ENCODE results near the gene ARL13B.

DNA sequence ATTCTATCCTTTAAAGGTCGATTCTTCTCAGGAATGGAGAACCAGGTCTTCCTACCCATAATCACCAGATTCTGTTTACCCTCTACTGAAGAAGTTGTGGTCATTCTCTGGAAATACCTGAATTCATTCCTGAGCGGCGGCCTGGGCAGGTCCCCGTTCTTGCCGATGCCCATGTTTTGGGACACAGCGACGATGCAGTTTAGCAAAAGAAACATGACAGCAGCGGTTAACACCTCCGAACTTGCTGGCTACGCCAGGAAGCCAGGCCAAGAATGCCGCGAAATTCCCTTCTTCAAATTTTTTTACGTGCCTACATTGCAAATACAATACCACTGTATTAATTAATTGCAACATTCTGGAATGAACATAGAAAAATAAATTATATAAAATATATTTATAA, 81.3 kb downstream of the ARL13B start:
- TF ChIP-seq, protein P1, sequence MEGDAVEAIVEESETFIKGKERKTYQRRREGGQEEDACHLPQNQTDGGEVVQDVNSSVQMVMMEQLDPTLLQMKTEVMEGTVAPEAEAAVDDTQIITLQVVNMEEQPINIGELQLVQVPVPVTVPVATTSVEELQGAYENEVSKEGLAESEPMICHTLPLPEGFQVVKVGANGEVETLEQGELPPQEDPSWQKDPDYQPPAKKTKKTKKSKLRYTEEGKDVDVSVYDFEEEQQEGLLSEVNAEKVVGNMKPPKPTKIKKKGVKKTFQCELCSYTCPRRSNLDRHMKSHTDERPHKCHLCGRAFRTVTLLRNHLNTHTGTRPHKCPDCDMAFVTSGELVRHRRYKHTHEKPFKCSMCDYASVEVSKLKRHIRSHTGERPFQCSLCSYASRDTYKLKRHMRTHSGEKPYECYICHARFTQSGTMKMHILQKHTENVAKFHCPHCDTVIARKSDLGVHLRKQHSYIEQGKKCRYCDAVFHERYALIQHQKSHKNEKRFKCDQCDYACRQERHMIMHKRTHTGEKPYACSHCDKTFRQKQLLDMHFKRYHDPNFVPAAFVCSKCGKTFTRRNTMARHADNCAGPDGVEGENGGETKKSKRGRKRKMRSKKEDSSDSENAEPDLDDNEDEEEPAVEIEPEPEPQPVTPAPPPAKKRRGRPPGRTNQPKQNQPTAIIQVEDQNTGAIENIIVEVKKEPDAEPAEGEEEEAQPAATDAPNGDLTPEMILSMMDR (conservative IDR thresholded peaks at IDR 0.05; ENCODE audit: low read depth, low read length), result no peak
- TF ChIP-seq EZH2 (IDR thresholded peaks at IDR 0.05; ENCODE audit: borderline replicate concordance, low read depth, low read length, poor library complexity, severe bottlenecking), result no peak

All from A673 (cell line).